ENCODE measurements around the gene GALNT9.
"Not testable (repeated sequence)": the region's sequence is repeated elsewhere in the genome, so short reads cannot be mapped to it uniquely, and the experiment has no call there.

GALNT9 gene

GRCh38 chr12:132262256-132263060 lies 66.9 kb downstream of the GALNT9 start:
- Mint-ChIP-seq H3K27ac (no peak overlapping the region), H3K4me1 (ENCODE audit: low read depth) (no peaks in the 10 kb centered on the region), H3K27me3 (peaks cover 6% of the 10 kb centered on the region), H3K36me3 (ENCODE audit: low read depth) (no peaks in the 10 kb centered on the region), H3K4me3 (no peak overlapping the region), H3K9me3 (no peaks in the 10 kb centered on the region)

GRCh38 chr12:132261328-132262138 lies 67.9 kb downstream of the GALNT9 start:
- no peak overlapping the region for H3K4me3 Mint-ChIP-seq
- peaks cover 6% of the 10 kb centered on the region for H3K27me3 Mint-ChIP-seq
- H3K36me3 Mint-ChIP-seq (ENCODE audit: low read depth): no peaks in the 10 kb centered on the region
- no peaks in the 10 kb centered on the region for H3K9me3 Mint-ChIP-seq
- no peak overlapping the region for H3K27ac Mint-ChIP-seq
- H3K4me1 Mint-ChIP-seq (ENCODE audit: low read depth): no peaks in the 10 kb centered on the region

DNA sequence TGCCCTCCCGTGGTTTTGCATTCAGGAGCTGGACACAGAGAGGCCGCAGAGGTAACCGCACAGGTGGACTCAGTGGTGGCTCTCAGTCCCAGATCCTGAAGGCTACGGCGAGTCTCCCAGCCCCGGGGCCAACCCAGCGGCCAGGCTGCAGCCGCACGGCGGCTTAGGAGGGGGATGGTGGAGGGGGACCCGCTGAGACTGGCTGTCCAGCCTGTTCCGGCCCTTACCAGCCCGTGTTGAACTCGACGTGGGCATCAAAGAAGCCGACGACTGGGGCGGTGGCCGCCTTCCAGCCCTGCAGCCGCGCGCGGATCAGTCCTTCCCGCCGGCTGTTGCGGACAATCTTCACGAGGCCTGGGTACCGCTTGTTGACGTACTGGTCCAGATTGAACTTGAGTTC lies 68.7 kb downstream of the GALNT9 start:
- Mint-ChIP-seq H3K36me3 (ENCODE audit: low read depth) (no peaks in the 10 kb centered on the region), H3K4me1 (ENCODE audit: low read depth) (no peaks in the 10 kb centered on the region), H3K27me3 (peaks cover 6% of the 10 kb centered on the region), H3K9me3 (no peaks in the 10 kb centered on the region), H3K4me3 (no peak overlapping the region), H3K27ac (no peak overlapping the region)

- Mint-ChIP-seq H3K27ac (no peak overlapping the region), H3K4me3 (no peak overlapping the region), H3K4me1 (ENCODE audit: low read depth) (no peaks in the 10 kb centered on the region), H3K9me3 (no peaks in the 10 kb centered on the region), H3K27me3 (peaks cover 6% of the 10 kb centered on the region), H3K36me3 (ENCODE audit: low read depth) (no peaks in the 10 kb centered on the region)
Measured at GRCh38 chr12:132259872-132260695, 69.3 kb downstream of the GALNT9 start.

DNA sequence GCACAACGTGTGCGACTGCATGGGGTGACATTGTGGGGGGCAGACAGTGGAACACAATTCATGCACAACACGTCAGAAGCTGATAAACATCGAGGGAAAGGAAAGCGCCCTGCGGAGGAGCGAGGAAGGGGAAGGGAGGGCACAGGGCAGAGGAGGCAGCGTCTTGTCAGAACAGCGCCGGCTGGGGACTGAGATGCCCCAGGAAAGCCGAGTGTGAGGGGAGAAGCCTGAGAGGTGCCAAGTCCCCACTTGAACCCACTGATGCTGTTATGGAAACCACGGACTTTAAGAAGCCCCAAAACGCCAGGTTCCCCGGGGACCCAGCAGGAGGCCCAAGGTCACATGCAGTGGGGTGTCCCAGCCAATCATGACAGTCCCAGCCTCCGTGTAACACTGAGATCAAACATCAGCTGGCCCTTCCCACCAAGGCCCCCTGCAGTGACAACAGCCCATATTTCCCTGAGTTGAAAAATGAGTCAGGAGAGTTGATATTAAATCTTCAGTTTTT lies 70.0 kb downstream of the GALNT9 start:
- peaks cover 6% of the 10 kb centered on the region for H3K27me3 Mint-ChIP-seq
- H3K36me3 Mint-ChIP-seq (ENCODE audit: low read depth): no peaks in the 10 kb centered on the region
- no peaks in the 10 kb centered on the region for H3K9me3 Mint-ChIP-seq
- H3K4me1 Mint-ChIP-seq (ENCODE audit: low read depth): no peaks in the 10 kb centered on the region
- no peak overlapping the region for H3K4me3 Mint-ChIP-seq
- H3K27ac Mint-ChIP-seq: no peak overlapping the region

DNA sequence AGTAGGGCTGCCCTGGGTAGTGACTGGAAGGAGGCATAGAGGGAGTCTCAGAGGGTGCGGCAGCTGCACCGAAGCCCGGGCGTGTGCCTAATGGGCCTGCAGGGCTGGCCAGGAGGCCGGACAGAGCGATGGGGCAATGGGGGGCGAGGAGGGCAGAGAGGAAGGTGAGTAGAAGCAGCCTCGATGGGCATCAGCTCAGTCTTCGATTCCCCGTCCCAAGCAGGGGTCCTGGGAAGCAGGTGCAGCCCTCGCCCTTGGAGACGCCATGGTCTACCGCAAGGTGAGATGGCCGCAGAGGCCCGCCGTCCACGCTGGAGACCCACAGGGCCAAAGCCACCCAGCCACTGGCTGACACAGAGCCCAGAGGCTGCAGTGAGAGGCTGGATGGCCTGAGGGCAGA lies 70.8 kb downstream of the GALNT9 start:
- Mint-ChIP-seq H3K36me3 (ENCODE audit: low read depth) (no peaks in the 10 kb centered on the region), H3K4me1 (ENCODE audit: low read depth) (no peaks in the 10 kb centered on the region), H3K27me3 (peaks cover 6% of the 10 kb centered on the region), H3K9me3 (no peaks in the 10 kb centered on the region), H3K4me3 (no peak overlapping the region), H3K27ac (no peak overlapping the region)

DNA sequence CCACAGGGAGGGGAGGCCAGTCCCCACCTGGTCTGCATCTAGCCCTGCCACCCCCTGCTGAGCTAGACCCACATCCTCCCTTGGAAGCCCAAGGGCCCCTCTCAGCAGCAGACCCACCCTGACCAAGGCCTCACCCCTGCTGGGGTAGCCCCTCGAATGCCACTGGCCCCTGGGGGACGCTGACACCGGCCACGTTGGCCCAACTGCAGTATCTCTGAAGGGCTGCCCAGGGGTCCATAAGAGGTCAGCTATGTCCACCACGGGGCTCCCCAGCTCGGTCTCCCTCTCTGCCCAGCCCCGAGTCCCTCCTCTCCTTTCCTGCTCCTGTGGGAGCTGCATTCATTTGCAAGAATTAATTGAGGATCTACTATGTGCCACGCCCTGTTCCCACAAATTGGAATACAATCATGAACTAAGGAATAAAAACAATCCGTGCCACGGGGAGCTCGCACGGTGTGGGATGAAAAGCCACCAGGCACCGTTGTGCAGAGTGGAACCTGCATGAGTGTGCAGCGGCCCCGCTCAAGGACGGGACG lies 71.4 kb downstream of the GALNT9 start:
- H3K27ac Mint-ChIP-seq: no peak overlapping the region
- no peak overlapping the region for H3K4me3 Mint-ChIP-seq
- no peaks in the 10 kb centered on the region for H3K4me1 Mint-ChIP-seq (ENCODE audit: low read depth)
- H3K36me3 Mint-ChIP-seq (ENCODE audit: low read depth): no peaks in the 10 kb centered on the region
- peaks cover 6% of the 10 kb centered on the region for H3K27me3 Mint-ChIP-seq
- no peaks in the 10 kb centered on the region for H3K9me3 Mint-ChIP-seq

- H3K27ac Mint-ChIP-seq: no peak overlapping the region
- no peaks in the 10 kb centered on the region for H3K4me1 Mint-ChIP-seq (ENCODE audit: low read depth)
- H3K4me3 Mint-ChIP-seq: no peak overlapping the region
- H3K36me3 Mint-ChIP-seq (ENCODE audit: low read depth): no peaks in the 10 kb centered on the region
- peaks cover 6% of the 10 kb centered on the region for H3K27me3 Mint-ChIP-seq
- no peaks in the 10 kb centered on the region for H3K9me3 Mint-ChIP-seq
Measured at GRCh38 chr12:132257206-132257954, 72.0 kb downstream of the GALNT9 start.

- no peak overlapping the region for H3K4me3 Mint-ChIP-seq
- no peak overlapping the region for H3K27ac Mint-ChIP-seq
- H3K4me1 Mint-ChIP-seq (ENCODE audit: low read depth): no peaks in the 10 kb centered on the region
- H3K36me3 Mint-ChIP-seq (ENCODE audit: low read depth): no peaks in the 10 kb centered on the region
- peaks cover 4% of the 10 kb centered on the region for H3K27me3 Mint-ChIP-seq
- no peaks in the 10 kb centered on the region for H3K9me3 Mint-ChIP-seq
Measured at GRCh38 chr12:132256646-132257045, 72.7 kb downstream of the GALNT9 start.

GRCh38 chr12:132255642-132256041 lies 73.7 kb downstream of the GALNT9 start:
- no peaks in the 10 kb centered on the region for H3K9me3 Mint-ChIP-seq
- H3K4me1 Mint-ChIP-seq (ENCODE audit: low read depth): no peaks in the 10 kb centered on the region
- no peak overlapping the region for H3K4me3 Mint-ChIP-seq
- peaks cover 3% of the 10 kb centered on the region for H3K27me3 Mint-ChIP-seq
- no peaks in the 10 kb centered on the region for H3K36me3 Mint-ChIP-seq (ENCODE audit: low read depth)
- H3K27ac Mint-ChIP-seq: no peak overlapping the region

DNA sequence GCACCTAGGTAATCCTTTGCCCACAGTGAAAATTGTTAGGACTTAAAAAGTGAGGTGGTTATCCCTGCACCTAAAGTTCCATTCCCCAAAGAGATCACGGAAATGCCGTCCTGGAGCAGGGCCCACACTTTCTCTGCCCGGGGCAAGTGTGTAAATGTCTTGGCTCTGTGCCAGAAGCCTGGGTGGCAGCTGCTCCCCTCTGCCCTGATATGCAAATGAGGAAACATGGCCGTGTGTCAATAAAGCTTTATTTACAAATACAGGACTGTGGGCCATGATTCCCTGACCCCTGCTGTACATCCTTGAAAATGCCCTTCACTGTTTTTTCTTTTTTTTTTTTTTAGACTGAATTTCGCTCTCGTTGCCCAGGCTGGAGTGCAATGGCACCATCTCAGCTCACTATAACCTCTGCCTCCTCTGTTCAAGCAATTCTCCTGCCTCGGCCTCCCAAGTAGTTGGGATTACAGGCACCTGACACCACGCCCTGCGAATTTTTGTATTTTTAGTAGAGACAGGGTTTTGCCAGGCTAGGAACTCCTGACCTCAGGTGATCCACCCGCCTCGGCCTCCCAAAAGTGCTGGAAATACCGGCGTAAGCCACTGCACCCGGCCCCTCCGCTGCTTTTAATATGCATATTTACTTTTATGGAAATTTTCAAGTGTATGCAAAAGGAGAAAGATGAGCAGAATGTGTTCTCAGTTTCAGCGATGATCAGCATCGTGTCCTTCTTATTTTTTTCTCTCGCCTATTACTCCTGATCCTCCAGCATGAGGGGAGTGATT lies 75.5 kb downstream of the GALNT9 start:
- Mint-ChIP-seq H3K27me3 (peaks cover 3% of the 10 kb centered on the region), H3K9me3 (no peaks in the 10 kb centered on the region), H3K36me3 (ENCODE audit: low read depth) (no peaks in the 10 kb centered on the region), H3K27ac (no peak overlapping the region), H3K4me3 (no peak overlapping the region), H3K4me1 (ENCODE audit: low read depth) (no peaks in the 10 kb centered on the region)

DNA sequence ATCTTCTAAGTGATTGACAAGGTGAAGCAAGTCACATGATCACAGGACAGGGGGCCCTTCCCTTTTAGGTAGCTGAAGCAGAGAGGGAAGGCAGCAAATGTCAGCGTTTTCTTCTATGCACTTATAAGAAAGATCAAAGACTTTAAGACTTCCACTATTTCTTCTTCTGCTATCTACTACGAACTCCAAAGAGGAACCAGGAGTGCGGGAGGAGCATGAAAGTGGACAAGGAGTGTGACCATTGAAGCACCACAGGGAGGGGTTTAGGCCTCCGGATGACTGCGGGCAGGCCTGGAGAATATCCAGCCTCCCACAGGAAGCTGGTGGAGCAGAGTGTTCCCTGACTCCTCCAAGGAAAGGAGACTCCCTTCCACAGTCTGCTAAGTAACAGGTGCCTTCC lies 76.4 kb downstream of the GALNT9 start:
- H3K27me3 Mint-ChIP-seq: not testable (repeated sequence)

DNA sequence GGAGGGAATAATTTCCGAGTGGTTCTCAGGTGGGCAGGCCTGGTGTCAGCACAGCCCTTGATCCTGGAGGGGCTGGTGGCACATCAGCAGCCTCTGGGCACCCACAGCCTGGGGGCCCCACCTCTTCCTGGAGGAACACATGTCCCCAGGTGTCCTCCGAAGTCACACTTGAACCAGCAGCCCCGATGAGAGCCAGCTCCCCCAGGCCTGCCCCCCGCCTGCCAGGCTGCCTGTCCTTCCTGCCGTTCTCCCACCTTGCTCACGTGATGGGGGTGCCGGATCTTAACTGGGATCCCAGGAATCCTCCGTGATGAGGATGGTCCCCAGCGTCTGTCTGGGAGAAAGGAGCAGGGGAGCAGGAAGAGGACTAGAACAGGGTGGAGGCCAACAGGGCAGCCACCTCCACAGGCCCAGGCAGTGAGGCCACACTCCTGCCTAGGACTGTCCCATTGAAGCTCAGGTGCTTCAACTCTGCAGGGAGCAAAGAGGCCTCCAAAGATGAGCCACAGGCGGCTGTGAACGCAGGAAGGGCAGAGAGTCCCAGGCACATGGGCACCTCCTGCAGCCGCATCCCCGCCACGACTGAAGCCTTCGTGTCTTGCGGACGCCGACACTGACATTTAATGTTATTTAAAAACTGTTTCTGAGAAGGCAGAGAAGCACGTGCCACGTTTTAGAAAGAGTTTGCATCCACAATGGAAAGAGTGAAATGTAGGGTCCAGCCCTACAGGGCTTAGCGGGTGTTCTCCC lies 77.5 kb downstream of the GALNT9 start:
- no peaks in the 10 kb centered on the region for H3K4me1 Mint-ChIP-seq (ENCODE audit: low read depth)
- H3K27ac Mint-ChIP-seq: no peak overlapping the region
- no peak overlapping the region for H3K4me3 Mint-ChIP-seq
- no peaks in the 10 kb centered on the region for H3K9me3 Mint-ChIP-seq
- no peaks in the 10 kb centered on the region for H3K36me3 Mint-ChIP-seq (ENCODE audit: low read depth)
- H3K27me3 Mint-ChIP-seq: peaks cover 4% of the 10 kb centered on the region

More for the DNA sequence above, 76.4 kb downstream of the GALNT9 start:
- H3K9me3 Mint-ChIP-seq; H3K4me3 Mint-ChIP-seq; H3K27ac Mint-ChIP-seq; H3K36me3 Mint-ChIP-seq (ENCODE audit: low read depth); H3K4me1 Mint-ChIP-seq (ENCODE audit: low read depth): not testable (repeated sequence)
